ENCODE data around the gene L3MBTL4.

DNA sequence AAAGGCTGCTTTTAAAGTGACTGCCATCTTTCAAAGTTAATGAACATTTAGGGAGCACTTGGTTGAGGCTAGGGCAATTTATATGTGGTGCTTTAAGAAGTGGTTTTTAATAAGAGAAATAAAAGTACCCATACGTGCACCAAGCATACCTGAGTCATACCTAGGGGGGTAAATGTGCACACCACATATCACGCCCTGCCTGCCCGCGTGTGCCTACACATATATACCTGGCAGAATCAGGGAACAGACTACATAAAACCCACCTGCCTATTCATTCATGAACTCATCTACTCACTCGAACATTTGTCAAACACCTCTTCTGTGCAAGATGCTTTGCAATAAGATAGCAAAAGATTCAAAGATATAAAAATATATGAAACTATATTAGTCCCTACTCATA, 450.1 kb downstream of the L3MBTL4 start:
- TF ChIP-seq, protein P1, sequence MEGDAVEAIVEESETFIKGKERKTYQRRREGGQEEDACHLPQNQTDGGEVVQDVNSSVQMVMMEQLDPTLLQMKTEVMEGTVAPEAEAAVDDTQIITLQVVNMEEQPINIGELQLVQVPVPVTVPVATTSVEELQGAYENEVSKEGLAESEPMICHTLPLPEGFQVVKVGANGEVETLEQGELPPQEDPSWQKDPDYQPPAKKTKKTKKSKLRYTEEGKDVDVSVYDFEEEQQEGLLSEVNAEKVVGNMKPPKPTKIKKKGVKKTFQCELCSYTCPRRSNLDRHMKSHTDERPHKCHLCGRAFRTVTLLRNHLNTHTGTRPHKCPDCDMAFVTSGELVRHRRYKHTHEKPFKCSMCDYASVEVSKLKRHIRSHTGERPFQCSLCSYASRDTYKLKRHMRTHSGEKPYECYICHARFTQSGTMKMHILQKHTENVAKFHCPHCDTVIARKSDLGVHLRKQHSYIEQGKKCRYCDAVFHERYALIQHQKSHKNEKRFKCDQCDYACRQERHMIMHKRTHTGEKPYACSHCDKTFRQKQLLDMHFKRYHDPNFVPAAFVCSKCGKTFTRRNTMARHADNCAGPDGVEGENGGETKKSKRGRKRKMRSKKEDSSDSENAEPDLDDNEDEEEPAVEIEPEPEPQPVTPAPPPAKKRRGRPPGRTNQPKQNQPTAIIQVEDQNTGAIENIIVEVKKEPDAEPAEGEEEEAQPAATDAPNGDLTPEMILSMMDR (IDR thresholded peaks at IDR 0.05 in 8 of 11, conservative IDR thresholded peaks at IDR 0.05 in 3 of 11) = no peak
- no peak for TF ChIP-seq POLR2AphosphoS5 (IDR thresholded peaks at IDR 0.05)

Data from spleen (tissue), 7 donors.